ENCODE measurements around the gene GGT6.
A peak's percentile ranks its signal among the peaks of the same experiment; 100 is the strongest.
"Not testable (repeated sequence)": the region's sequence is repeated elsewhere in the genome, so short reads cannot be mapped to it uniquely, and the experiment has no call there.

Gene GGT6

DNA sequence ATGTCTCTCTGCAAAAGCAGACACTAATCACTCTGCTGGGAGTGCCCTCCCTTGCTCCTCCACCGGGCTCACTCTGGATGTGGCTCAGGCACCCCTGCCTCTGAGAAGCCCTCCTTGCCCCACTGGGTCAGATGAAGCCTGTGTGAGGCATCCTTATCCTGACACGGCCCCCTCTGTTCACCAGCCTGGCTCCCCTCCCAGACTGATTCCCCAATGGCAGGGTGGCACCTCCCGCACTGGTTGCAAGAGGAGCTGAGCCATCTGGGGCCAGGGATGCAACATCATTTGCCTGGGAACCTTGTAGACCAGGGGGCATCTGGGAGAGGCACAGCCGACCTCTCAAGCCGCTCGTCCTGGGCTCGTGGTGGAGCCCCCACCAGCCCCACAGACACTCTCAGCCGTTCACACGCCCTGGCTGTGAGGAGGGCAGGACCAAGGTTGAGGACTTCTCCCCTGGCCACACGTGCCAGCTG, 30.6 kb upstream of the GGT6 start:
- DNase-seq = no peak

DNA sequence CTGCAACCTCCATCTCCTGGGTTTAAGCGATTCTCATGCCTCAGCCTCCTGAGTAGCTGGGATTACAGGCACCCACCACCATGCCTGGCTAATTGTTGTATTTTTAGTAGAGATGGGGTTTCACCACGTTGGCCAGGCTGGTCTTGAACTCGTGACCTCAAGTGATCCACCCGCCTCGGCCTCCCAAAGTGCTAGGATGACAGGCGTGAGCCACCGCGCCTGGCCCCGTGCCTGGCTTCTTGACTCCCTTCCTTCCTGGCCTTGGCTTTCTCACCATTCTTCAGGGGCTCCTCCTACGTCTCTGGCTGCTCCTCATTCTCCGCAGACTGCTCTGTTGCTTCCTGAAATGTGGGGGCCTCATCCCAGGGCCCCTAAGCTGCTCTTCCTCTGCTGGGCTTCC, 29.7 kb upstream of the GGT6 start:
- not testable (repeated sequence) for DNase-seq

DNA sequence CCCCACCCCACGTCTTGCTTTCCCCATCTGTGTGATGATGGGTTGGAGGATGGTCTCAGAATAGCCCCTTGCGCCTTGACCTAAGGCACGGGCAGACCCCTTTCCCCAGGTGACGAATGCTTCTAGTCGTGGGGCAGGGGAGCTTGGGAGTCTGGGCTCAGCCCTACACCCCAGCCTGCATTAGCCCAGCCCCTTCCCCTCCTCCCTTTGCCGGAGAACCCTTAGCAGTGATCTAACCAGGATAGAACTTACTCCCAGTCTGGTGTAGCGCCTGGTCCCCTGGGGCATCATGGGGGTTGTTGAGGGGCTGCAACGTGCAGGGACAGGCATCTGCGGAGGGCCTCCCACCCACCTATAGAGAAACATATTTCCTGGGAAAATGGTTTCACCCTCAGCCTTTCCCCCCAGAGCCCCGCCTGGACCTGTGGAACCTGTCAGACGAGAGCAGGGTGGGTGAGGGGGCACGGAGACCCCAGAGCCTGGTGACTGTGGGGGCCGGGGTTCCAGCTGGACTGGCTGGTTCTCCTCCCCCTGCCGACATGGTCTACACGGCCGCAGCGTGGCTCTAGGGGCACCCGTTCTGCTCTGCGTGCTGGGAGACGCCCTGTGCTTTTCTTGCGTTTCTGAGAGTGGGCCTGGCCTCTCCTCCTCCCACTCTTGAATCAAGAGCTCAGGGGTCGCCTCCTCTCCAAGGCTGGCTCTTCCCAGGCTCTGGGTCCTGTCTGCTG, 28.7 kb upstream of the GGT6 start:
- DNase-seq = no peak

DNA sequence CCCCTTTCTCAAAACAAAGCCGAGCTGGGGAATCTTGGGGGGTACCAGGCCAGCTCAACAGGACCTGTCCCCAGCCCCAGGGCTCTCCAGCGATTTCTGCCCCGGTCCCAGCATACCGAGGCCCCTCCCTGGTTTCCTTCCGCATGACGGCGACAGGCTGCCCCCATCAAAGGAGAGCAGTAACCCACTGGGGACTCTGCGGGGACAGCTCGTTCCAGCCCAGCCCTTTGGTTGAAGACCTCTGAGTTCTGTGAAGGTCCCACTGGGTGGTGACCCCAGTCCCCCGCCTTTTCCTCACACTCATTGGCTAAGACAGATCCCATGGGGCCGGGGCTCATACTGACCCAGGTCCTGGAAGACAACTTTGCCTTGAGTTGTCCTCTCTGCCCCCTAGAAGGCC, 28.0 kb upstream of the GGT6 start:
- no peak for DNase-seq

DNA sequence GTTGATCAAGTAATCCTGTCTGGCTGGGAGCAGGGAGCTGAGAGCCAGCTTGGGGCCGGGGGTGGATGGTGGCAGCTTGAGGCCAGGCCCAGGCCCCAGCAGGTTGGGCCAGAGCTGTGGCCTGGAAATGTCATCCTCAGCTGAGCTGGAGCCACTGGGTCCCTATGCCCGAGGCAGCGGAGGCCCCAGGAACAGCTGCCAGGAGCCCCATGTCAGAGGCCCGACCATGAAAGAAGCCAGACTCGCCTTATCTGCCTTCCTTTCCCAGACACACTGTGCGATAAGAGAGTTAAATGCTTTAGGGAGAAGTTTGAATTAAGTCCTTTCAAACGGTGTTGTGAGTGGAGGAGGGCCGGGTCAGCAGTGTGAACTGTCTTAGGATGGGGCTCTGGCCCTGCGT, 27.4 kb upstream of the GGT6 start:
- DNase-seq = no peak

DNA sequence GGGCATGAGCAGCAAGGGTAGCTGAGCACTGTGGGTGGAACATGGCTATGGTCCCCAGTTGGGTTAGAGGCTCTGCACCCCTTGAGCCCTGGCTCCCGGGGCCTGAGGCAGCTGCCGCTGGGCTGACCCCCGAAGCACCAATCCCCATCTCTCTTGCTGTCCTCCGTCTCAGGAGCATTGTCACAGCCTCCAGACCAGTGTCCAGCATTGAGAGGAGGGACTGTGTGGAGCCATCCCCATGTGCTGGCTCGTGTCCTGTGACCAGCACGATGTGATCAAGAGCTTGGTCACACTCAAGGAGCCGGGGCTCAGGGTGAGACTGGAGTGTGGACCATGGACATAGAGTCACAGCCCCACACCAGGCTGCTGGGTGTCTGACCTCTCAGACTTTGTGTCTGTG, 26.8 kb upstream of the GGT6 start:
- DNase-seq = no peak

DNA sequence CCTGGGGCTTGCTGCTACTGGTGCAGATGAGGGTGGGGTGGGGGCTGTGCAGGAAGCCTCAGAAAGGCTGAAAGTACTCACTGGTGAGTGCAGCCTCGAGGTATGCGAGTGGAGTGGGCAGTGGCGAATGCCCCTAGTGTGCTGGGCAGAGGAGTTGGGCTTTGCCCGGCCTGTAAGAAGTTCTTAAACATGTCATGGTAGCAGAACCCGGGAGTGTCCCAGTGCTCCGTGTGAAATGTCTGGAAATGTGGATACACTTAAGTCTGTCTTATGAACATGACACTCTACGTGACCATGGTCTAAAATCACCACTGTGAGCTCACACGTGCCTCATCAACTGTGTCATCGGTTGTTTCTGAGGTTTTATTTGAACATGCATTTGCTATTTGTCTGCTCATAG, 25.7 kb upstream of the GGT6 start:
- no peak for DNase-seq

DNA sequence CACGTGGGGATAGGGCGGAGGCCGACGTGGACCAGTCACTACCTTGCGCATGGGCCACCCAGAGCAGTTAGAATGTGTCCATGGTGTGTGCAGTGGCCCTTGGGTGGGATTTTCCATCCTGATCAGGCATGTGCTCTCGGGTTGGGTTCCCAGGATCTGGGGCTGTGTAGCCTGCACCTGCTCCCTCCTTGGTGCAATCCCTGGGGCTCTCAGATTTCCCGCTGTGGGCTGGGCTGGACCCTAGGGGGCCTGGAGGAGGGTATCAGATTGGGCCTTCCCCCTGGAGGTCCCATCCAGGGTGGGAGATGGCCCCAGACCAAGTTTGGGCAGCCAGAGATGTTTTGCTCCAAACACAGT, 25.2 kb upstream of the GGT6 start:
- DNase-seq = no peak

DNA sequence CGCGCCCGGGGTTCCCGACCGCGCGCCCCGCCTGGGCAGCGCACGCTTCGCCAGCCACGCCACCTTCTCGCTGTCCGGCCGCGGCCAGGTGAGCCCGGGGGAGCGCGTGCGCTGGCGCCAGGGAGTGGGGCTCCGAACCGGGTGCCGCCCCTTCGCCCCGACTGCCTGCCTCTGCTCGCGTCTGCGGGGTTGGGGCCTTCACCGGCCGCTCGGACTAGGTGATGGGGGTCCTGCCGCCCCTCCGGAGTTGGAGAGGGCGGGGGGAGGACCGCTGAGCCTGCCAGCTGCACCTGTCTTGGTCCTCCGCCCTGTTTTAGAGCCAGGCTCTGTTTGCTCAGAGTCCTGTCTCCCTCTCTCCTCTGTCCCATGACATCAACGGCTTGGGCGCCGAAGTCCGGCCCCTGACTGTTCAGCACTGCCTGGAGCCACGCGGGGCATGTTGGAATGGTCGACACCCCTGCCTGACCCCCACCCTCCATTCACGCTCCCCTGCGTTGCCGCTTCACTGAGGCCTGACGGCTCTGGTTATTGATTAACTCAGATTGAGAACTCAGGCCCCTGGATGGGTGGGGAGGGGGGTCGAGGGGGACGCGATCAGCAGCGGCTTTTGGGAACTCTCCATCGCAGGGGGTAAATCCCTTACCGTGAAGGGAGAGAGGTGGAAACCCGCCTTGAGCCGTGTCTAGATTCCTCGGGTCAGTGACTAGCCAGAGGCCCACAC, 24.7 kb upstream of the GGT6 start:
- DNase-seq = no peak

DNA sequence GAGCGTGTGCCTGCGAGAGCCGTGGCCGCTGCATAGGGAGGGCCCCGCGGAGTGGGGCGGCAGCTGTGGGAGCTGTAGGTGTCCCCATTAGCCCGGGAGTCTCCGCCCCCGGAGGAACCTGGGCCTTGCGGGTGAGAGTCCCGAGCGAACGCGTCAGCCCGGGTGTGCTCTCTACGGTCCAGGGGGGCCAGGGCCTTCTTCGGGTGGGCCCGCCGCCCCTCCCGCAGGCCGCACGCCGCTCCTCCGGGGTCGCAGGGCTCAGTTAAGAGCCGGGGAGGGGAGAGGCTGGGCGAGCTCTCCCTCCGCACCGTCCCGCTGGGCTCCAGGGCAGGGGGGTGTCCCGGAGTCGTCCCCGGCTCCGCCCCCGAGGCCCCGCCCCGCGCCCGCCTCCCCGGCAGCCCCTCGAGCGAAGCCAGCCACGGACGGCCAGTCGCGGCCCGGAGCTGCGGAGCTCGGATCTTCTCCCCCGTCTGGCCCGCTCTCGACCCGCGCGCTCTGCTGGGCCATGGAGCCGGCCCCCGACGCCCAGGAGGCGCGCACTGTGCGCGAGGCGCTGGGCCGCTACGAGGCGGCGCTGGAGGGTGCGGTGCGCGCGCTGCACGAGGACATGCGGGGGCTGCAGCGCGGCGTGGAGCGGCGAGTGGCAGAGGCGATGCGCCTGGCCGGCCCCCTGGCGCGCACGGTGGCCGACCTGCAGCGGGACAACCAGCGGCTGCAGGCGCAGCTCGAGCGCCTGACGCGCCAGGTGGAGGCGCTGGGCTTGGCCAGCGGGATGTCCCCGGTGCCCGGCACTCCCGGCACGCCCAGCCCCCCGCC, 23.9 kb upstream of the GGT6 start, which contains the start of gene SMTNL2:
Gene SMTNL2 (plus strand): TSS at position 429 of the 816 bp plus-strand sequence. CDS start 77 bp downstream, at position 506.
- DNase-seq = peak; percentile 20

DNA sequence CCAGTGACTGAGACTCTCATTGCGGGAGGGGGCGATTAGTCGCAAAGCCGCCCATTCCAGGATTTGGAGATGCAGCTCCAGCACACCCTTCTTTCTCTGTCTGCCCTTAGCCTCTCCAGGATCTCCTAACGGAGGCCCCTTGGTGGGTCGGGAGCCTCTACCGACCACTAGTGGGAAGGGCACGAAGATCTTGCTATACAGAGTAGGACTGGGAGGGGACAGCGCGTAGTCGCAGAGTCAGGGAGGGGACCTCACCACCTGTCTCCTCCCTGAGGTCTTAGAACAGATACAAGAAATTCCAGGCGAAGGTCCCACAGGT, 23.4 kb upstream of the GGT6 start:
- DNase-seq = peak; percentile 44

DNA sequence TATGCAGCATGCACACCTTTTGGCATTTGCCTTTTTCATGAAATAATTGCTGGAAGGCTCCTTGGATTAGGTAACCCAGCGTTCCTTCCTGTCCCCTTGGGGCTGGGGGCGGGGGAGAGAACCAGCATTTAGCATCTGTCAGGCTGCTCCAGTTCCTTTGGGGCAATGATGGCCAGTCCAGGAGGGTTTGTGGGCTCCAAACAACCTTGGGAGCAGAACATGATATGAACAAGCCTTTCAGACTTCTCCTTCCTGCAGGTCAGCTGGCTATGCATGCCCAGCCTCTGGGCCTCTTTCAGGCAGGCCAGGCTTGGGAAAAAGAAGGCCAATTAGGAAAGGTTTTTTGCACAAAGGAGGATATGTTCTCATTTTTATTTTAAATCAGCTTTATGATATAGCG, 22.8 kb upstream of the GGT6 start:
- no peak for DNase-seq

DNA sequence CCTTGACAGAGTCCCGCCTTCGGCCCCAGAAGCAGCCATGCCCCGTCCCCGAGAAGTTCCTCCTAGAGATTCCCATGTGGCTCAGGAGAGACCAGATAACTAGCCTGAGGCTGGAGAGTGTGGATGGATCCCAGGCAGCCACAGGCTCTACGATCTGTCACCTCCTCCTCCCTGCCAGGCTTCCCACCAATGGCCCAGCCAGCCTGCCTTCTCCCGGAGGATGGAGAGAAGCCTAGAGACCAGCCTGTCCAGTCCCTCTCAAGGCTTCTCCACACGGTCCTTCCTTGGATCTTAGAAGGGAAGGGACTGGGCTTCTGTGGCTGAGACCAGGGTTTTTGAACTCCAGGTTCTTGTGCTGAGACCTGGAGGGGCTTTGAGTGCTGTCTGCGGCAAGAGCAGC, 22.3 kb upstream of the GGT6 start:
- DNase-seq = no peak

DNA sequence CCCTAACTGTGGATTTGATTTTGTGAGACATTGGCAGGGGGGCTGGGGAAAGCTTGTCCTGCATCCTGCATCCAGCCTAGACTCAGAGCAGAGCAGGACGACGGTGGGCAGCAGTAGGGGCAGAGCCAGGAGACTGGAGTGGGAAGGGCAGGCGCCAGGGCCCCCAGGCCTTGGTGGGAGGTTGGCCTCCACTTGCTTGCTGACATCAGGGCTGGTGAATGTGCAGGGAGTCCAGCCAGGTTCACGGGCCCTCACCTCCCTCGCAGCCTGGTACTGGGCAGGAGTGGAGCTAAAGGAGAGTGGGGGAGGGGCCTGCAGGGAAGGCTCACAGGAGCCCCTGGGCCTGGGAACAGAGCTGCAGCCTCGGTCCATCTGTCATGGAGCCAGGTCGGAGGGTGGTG, 21.7 kb upstream of the GGT6 start:
- DNase-seq = no peak

DNA sequence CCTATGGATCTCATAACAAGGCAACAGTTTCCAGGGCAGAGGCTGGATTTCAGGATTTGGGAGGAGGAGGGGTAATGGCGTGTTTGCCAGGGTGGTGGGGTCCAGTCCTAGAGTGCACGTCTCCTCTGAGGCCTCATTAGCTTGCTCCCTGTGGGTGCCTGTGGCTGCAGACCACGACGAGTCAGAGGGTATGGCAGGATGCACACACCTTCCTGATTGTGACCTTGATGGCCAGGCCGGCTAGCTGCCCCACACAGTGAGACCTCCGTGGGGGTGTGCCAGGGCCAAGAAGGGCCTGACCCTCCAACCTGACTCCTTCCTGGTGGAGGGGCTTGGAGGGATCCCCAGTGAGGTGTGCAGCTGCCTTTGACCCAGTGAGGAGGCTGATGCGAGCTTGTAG, 19.9 kb upstream of the GGT6 start:
- DNase-seq = no peak

DNA sequence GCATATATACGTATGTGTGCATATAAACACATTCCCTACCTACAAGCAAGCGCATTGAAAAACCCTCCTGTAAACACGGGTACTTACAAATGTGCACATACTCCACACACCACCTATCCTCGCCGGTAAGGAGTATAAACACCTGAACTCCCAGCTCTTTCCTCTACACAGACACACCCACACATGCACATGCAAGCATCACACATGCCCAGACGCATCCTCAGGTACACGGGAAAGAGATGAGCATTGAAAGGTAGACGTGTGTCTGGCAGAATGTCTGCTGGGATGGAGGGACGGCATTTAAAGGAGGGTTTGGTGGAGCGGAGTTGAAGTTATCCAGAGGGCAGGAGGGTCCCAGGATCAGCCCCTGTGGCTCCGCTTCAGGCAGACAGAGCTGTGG, 19.3 kb upstream of the GGT6 start:
- DNase-seq = no peak

DNA sequence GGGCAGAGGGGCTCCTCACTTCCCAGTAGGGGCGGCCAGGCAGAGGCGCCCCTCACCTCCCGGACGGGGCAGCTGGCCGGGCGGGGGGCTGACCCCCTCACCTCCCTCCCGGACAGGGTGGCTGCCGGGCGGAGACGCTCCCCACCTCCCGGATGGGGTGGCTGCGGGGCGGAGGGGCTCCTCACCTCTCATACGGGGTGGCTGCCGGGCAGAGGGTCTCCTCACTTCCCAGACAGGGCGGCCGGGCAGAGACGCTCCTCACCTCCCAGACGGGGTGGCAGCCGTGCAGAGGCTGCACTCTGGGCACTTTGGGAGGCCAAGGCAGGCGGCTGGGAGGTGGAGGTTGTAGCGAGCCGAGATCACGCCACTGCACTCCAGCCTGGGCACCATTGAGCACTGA, 18.0 kb upstream of the GGT6 start:
- DNase-seq = not testable (repeated sequence)

DNA sequence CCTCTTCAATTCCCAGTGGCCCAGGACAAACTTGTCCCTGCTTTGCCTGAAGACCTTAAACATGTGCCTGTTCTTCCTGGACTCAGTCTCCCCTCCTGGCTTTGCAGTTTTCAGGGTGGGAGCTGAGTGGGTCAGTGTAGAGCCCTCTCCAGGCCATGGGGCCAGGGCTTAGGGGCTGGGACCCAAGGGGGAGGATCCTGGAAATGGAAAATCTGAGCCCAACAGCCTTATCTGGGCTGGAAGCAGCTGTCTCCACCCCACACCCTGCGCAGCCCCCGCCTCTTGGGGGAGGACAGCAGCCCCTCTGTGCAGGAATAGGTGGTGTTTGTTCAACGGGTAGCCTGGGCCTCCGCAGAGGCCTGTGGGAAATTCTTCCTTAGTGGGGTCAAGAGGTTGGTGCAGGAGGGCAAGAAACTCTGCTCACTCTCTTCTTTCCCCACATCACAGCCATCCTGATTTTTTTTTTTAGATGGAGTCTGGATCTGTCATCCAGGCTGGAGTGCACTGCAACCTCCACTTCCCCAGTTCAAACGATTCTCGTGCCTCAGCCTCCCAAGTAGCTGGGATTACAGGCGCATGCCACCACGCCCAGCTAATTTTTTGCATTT, 17.1 kb upstream of the GGT6 start:
- DNase-seq = no peak

DNA sequence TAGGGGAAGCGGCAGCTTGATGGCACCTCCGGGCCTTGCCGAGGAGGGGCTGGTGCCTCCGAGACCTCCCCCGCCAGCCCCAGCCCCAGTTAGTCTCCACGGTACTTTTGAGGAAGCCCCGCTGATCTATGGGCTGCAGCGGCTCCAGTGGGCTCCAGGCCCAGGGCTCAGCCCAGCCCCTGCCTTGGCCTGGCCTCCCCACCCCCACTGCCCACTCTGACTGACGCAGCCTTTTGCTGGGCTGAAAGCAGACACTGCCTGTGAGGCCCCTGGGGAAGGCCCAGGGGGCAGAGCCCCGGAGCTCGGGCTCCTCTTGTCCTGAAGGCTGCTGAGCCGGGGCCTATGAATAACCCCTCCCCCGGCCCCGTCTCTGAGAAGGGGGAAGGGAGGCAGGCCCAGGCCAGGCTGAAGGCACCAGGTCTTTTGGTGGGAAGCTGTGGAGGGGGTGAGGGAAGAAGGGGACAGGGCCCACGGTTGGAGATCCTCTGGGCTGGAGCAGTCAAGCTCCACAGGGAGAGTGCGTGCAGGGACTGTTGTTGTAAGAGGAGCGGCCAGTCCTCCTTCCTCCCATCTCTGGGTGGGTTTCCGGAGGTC, 16.4 kb upstream of the GGT6 start:
- DNase-seq = no peak

DNA sequence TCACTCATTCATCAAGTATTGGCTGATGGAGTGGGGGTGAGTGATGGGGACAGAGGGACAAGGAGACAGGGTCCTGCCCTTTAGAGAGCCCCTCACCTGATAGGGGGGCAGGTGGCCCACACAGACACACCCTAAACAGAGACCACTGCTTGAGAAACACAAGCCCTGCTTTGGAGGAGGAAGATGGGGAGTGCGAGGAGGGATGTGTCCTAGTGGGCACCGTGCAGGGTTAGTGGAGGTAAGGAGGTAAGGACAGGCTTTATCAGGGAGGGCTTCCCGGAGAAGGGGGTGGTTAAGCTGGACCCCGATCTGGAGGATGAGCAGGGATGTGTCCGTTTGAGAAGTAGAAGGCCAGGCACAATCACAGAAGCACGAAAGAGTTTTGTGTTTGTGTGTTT, 15.8 kb upstream of the GGT6 start:
- DNase-seq = no peak

DNA sequence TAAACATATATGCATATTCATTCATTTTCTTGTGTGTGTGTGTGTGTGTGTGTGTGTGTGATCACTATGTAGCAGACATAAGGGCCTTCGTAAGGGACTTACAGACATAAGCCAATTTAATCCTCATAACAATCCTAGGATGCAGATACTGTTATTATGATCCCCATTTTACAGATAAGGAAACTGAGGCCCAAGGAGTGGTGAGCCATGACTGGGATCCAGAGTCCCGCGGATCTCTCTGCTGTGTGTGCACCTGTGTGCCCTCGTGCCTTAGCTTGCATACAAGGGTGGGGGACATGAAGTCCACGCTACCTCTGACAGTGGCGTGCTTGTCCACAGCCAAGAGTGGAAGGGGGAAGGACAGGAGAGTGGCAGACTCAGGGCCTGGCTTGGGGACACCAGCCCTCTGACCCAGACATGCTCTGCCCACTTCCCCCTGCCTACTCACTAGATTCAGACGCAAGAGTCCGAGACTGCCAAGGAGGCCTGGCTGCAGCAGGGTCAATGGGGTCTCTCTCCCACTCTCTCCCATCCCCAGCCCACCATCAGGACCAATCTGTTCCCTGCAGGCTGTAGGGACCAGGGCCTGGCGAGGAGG, 14.2 kb upstream of the GGT6 start:
- DNase-seq = no peak

DNA sequence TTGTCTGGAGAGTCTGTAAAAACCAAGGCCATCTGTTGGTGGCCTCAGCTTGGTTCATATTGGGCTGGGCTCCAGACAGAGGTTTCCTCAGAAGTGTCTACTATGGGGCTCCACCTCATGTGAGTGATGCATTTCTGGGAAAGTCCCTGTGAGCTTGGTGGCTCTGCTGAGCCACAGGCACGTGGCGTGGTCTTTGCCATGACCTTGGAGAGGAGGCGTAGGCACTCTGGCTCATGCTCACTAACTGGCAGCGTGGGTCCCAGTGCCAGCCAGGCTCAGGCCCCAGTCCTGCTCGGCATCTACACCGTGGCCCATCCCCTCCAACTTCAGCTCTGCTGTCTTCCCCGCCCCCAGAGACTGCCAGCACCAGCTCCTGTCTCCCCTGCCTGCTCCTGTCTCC, 13.3 kb upstream of the GGT6 start:
- DNase-seq = peak; percentile 85

DNA sequence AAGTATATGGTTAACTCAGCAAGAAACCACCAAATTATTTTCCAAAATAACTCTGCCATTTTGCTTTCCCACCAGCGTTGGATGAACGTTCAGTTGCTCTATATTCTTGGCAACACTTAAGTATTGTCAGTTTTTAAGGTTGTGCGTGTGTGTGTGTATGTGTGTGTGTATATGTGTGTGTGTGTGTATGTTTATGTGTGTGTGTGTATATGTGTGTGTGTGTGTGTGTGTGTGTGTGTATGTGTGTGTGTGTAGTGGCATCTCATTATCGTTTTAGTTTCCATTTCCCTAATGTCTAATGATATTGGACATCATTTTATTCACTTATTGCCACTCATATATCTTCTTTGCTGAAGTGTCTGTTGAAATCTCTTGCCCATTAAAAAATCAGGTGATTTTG, 12.7 kb upstream of the GGT6 start:
- DNase-seq = no peak
